ENCODE data around the gene ZNF385A. TPM values are rescaled to one million over a fixed set of nuclear protein-coding genes. Genes with fewer than 3 reads are reported as not detected.

Gene ZNF385A
- total RNA-seq, 1 experiment from 2014 or later, result 5.7 TPM

GRCh38 chr12:54324617-54325441, 59.7 kb downstream of the ZNF385A start, which contains the start of gene COPZ1:
Gene COPZ1, plus strand, starts transcription at chr12:54325131. Its CDS starts 33 bp downstream, at chr12:54325164.
- no peak within 1 kb of the TSS for H2BK15ac ChIP-seq (ENCODE audit: low read depth, low read length)
- H2AFZ ChIP-seq (ENCODE audit: low read length), result peak within 1 kb of the TSS; percentile 65
- H3K4me1 Mint-ChIP-seq, result peaks cover 19 to 25% of the 10 kb centered on the region in 2 experiments
- H4K5ac ChIP-seq (ENCODE audit: insufficient read length, low read depth, low read length), result no peak within 1 kb of the TSS
- no peaks in the 10 kb centered on the region for H3K9me3 Mint-ChIP-seq
- H3K27me3 ChIP-seq (ENCODE audit: insufficient read depth, low read length), result no peaks in the 10 kb centered on the region
- H3K23me2 ChIP-seq (ENCODE audit: insufficient read length, low read depth, low read length, poor library complexity, severe bottlenecking), result no peaks in the 10 kb centered on the region
- no peak within 1 kb of the TSS for H3K56ac ChIP-seq (ENCODE audit: insufficient read length, low read depth, low read length)
- TF ChIP-seq, protein P1, sequence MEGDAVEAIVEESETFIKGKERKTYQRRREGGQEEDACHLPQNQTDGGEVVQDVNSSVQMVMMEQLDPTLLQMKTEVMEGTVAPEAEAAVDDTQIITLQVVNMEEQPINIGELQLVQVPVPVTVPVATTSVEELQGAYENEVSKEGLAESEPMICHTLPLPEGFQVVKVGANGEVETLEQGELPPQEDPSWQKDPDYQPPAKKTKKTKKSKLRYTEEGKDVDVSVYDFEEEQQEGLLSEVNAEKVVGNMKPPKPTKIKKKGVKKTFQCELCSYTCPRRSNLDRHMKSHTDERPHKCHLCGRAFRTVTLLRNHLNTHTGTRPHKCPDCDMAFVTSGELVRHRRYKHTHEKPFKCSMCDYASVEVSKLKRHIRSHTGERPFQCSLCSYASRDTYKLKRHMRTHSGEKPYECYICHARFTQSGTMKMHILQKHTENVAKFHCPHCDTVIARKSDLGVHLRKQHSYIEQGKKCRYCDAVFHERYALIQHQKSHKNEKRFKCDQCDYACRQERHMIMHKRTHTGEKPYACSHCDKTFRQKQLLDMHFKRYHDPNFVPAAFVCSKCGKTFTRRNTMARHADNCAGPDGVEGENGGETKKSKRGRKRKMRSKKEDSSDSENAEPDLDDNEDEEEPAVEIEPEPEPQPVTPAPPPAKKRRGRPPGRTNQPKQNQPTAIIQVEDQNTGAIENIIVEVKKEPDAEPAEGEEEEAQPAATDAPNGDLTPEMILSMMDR (conservative IDR thresholded peaks at IDR 0.05), result peak; percentile 90
- peaks cover 0 to 2% (median 0%) of the 10 kb centered on the region in 3 experiments; a peak in 1 of 7 replicates for H3K36me3 Mint-ChIP-seq (ENCODE audit: insufficient read depth in 1 of 3, low read depth in 3 of 3)
- H4K91ac ChIP-seq (ENCODE audit: insufficient read length, low read depth, low read length), result no peak within 1 kb of the TSS
- peak within 1 kb of the TSS; percentile 99 to 100 for H3K4me3 Mint-ChIP-seq
- peak within 1 kb of the TSS; percentile 94 for H3K9ac ChIP-seq (ENCODE audit: extremely low read depth, insufficient read length, low read length)
- H2BK20ac ChIP-seq (ENCODE audit: low read depth, low read length, poor library complexity, severe bottlenecking), result no peak within 1 kb of the TSS
- H3T11ph ChIP-seq (ENCODE audit: low read length), result no peak within 1 kb of the TSS
- no peak within 1 kb of the TSS for H2AK5ac ChIP-seq (ENCODE audit: insufficient read length, low read length)
- no peak within 1 kb of the TSS for H2BK120ac ChIP-seq (ENCODE audit: low read depth, low read length, poor library complexity, severe bottlenecking)
- no peaks in the 10 kb centered on the region for H4K20me1 ChIP-seq (ENCODE audit: control insufficient read depth, insufficient read depth, insufficient read length)
- H3K79me2 ChIP-seq (ENCODE audit: insufficient read depth, low read length), result no peaks in the 10 kb centered on the region
- no CpG with 5 or more reads among the region's 34 CpGs for WGBS (ENCODE audit: extremely low coverage, insufficient read length, low lambda C conversion rate)
- peak within 1 kb of the TSS; percentile 93 for H3K18ac ChIP-seq (ENCODE audit: insufficient read length, low read depth, low read length)
- no peaks in the 10 kb centered on the region for H3K9me3 ChIP-seq (ENCODE audit: control insufficient read depth, low read depth, low read length)
- H3K4me2 ChIP-seq (ENCODE audit: insufficient read depth, insufficient read length, low read length), result peak within 1 kb of the TSS; percentile 72
- peak; percentile 99 for DNase-seq
- H3K4me1 ChIP-seq (ENCODE audit: insufficient read depth, low read length), result no peaks in the 10 kb centered on the region; the same call in 1 of the 2 replicates
- peak within 1 kb of the TSS; percentile 85; the same call in 1 of the 2 replicates for H3K14ac ChIP-seq (ENCODE audit: insufficient read depth, low read length)
- H3K4ac ChIP-seq (ENCODE audit: low read depth, low read length), result no peak within 1 kb of the TSS
- no peaks in the 10 kb centered on the region for H3K79me1 ChIP-seq (ENCODE audit: insufficient read depth, low read depth, low read length, poor library complexity, severe bottlenecking)
- H3K27ac Mint-ChIP-seq, result peak within 1 kb of the TSS; percentile 99 to 100 (median 99)
- H2BK5ac ChIP-seq (ENCODE audit: insufficient read length, low read length), result no peak within 1 kb of the TSS
- H3K27me3 Mint-ChIP-seq (ENCODE audit: low read depth), result no peaks in the 10 kb centered on the region
- H4K8ac ChIP-seq (replicated peaks; ENCODE audit: insufficient read length, low read depth, low read length), result no peak within 1 kb of the TSS
- H3K23ac ChIP-seq (ENCODE audit: insufficient read length, low read depth, low read length), result no peak within 1 kb of the TSS
- H2BK12ac ChIP-seq (ENCODE audit: insufficient read length, low read depth, low read length), result no peak within 1 kb of the TSS
- H3K27ac ChIP-seq (ENCODE audit: insufficient read length, low read depth, low read length), result no peak within 1 kb of the TSS
